HG02610 (cell line): ENCODE measurements around the gene MRC1.

Experiments
- ATAC-seq: cut with Tn5 transposase; IDR thresholded peaks from one replicate; pipeline ENCODE4 v1.9.1; 2021; ENCODE audit warnings: mild to moderate bottlenecking, moderate library complexity; ENCODE audit not compliant: unreplicated experiment

MRC1 gene

GRCh38 chr10:17795083-17795482 lies 14.1 kb upstream of the MRC1 start:
- ATAC-seq: no peak

DNA sequence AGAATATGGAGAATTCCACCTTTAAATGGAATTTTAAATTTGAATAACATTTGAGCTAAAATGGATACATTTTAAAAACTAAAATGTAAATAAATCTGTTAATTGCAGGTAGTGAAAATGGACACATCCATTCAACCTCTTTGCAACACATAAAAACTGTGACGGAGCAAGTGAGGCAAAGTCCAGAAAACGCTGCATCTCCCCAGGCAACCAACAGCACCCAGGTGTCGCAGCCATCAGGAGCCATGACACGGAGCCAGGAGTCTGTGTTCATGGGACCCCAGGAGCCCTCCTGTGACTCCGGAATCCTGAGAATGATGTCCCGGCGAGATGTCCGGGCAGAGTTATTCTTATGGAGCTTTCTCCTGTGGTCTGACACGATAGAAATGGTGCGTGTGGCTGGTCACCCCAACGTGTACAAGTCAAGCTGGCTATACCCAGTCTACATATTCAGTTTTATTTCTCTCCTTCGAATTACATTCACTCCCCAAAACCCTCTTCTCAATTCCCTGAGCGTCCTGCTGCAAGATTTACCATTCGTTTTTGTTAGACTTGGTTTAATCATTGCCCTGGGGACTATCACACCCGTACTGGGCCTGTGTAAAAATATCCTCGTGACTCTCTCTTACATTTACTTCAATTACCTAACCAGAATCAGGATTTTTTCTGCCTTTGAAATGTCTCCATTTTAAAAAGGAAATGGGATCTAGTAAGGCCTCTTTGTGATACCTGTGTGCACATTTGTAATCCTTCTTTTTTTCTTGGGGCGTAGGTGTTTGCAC lies 13.1 kb upstream of the MRC1 start:
- no peak for ATAC-seq

- ATAC-seq: no peak
These were observed 7.6 kb upstream of the MRC1 start for GRCh38 chr10:17801507-17801906.

- ATAC-seq: no peak
These were observed 6.8 kb upstream of the MRC1 start for GRCh38 chr10:17802350-17802749.

DNA sequence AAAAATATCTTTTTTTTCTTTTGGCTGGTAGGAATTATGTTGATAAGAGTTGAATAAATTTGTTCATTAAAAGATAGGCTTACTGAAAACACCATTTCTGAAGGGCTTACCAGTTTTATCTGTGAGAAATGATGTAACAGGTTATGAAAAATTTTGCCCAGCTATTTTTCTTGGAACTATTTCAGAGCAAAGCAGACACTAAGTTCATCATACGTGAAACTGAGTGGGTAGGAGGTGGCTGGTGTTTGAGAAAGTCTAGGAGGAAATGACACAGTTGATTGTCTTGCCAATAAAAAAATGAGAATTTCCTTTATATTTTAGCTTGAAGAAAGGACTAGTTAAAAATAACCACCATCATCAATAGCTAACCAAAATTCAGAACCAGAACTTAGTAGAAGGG lies 6.2 kb upstream of the MRC1 start:
- no peak for ATAC-seq

- ATAC-seq: no peak
These were observed 3.8 kb upstream of the MRC1 start for GRCh38 chr10:17805330-17805729.

DNA sequence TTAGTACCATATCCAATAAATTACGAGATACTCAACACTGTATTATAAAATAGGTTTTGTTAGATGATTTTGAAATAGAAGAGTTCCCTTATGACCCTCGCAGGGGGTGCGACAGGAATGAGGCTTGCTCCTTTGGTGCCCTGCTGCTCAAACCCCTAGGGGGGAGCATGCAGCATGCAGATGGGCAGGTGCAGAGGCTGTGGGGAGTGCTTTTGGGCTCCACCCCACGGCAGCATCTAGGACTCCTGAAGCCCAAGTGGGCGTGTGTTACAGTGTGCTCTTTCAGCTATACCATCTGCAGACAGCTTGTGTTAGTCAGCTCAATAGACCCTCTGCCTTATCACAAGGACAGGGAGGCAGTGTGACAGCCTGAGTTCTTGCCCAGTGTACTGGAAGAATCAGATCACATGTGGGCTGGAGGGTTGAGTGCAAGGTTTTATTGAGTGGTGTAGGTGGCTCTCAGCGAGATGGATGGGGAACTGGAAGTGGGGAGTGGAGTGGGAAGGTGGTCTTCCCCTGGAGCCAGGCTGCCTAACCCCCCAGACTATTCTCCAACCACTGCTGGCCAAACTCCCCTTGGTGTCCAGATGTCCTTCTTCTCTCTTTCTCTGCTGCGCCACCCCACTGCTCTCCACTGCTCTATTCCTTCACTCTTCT lies 3.1 kb upstream of the MRC1 start:
- ATAC-seq: peak; percentile 72

DNA sequence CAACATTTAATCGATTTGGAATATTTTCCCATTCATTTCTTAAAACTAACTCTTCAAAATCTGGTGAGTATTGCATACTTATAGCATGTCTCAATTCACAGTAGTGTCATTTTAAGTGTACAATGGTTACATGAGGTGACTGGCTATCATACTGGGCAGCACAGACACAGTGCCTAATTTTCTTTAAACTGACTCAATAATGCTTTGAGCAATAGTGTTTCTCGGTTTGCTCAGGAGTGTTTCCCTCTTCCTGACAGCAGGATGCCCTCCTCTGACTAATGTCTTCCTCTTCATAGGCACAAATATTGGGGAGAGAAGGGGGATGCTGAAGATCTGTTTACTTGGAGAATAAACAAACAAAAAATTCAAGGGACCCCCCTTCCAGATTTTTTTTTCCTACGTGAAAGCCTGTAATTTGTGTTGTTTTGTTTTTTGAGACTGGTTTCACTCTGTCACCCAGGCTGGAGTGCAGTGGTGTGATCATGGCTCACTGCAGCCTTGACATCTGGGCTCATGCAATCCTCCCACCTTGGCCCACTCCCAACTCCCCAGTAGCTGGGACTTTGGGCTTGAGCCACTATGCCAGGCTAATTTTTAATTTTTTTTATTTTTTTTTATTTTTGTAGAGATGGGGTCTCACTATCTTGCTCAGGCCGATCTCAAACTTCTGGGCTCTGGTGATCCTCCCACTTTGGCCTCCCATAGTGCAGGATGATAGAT lies 2.2 kb downstream of the MRC1 start:
- ATAC-seq: no peak

DNA sequence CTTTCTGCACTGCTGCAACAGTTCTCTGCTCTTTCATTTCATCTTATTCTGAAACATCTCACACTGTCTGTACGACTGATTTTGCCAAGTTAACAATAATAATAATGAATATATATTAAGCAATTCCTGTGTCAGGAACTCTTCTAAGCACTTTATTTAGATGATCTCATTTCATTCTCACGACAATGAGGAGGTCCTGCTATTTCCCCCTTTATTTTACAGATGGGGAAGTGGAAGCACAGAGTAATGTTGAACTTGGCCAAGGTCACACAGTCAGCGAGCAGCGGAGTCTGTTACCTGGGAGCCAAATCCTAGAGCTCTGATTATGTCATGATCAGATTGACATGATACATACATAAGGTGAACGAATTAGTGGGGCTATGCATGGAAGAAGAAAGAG lies 5.8 kb downstream of the MRC1 start:
- no peak for ATAC-seq

DNA sequence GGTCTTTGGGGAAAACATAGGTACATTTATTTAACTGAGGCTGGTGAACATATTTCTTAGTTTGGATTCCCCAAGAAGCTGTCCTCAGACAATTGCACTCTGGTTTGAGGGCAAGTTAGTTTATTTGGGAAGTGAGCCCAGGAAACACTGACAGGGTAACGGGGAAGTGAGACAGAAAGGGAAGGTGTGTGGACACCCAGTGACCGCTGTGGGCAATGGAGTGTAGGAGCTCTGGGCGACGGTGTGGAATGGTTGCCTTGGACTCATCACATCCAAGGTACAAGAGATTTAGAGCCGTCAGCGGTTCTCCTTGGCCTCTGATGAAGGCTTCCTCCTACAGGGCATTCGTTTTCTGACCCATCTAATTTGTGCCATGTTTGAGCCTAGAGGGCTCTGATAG lies 7.1 kb downstream of the MRC1 start:
- no peak for ATAC-seq

DNA sequence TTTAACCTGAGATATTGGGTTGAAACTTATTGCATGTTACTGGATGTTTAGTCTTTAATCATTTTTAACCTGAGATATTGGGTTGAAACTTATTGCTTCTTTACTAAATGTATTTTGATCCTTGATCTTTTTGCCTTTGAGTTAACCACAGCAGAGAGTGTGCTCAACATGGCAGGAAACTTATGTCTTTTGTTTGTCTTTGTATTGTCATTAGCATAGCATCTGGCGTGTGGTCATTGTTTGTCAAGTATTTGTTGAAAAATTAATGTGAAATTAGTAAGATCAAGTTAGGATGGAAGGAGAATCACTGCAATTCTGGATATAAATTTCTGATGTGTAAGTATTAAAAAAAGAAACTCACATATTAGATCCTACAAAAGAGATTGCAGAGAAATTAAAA lies 8.2 kb downstream of the MRC1 start:
- ATAC-seq: no peak

- ATAC-seq: no peak
These were observed 8.6 kb downstream of the MRC1 start for GRCh38 chr10:17817790-17818189.

DNA sequence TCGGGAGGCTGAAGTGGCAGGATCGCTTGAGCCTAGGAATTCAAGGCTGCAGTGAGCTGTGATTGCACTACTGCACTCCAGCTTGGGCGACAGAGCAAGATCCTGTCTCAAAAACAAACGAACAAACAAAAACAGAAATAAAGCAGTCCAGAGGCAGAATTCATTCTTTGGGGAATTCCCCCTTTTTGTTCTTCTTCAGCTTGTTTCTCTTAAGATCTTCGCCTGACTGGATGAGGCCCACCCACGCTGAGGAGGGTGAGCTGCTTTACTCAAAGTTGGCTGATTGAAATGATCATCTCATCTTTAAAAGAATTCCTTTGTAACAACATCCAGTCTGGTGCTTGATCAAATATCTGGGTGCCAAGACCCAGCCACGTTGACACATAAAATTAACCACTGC lies 10.7 kb downstream of the MRC1 start:
- ATAC-seq: no peak

- no peak for ATAC-seq
These were observed 11.8 kb downstream of the MRC1 start for GRCh38 chr10:17820943-17821342.

DNA sequence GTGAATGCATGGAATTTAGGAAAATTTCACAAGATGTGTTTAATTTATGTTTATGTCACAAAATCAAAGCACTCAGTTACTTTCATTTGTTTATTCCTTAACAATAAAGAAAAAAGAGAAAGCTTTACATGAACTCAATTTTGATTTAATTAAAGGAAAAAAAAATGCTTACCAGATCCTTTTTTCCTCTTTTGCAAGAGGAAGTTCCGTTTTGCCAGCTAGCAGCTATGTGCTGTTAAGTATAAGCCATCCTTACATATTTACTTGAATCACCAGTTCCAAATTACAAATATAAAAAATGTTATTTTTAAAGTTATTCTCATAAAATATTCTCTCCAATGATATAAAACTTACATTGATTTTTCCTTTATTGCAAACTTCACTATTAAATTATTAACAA lies 12.7 kb downstream of the MRC1 start:
- ATAC-seq: no peak

DNA sequence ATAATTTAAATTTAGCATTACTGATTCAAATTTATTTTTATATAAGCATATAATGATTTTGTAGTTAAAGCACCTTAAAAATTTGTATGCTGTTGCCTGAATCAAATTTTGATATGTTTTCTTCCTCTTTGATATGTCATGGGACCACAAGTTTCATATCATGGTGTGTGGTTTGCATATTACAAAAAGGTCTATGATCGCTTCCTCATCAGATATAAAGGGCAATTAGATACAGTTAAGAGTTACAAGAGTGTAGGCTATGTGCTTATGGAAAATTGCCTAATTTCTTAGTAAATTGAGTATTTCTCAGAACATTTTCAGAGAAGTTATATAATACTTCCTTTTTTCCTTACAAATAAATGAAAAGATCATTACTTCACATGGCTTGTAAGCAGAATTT lies 22.2 kb downstream of the MRC1 start:
- ATAC-seq: no peak

GRCh38 chr10:17831896-17832295 lies 22.7 kb downstream of the MRC1 start:
- ATAC-seq: no peak

DNA sequence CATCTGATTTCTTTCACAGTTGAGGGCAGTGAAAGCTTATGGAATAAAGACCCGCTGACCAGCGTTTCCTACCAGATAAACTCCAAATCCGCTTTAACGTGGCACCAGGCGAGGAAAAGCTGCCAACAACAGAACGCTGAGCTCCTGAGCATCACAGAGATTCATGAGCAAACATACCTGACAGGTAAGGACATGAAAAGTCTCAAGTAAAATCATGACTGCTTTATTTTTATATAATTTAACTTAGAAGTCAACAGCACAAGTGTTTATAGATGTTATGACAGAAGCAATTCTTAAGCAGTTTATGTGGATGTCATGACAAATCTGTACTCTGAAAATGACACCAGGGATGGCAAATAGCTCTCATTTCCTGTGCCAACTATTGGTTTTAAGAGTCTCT lies 24.5 kb downstream of the MRC1 start:
- ATAC-seq: no peak

DNA sequence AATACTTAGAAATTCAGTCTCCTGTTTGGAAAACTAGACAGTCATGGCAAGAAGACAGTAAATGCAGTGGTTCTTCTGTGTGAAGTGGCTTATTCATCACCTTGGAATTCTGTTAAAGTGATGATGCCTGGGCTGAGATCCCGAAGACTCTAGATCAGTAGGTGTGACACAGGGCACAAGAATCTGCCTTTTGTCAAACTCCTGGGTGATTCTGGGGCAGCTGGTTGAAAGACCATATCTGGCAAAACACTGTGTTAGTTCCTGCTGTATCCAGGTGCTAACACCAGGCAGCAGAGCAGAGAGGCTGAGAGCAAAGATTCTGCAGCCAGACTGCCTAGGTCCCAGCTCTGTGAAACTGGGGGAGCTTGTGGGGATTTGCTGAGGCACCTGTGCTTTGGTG lies 26.5 kb downstream of the MRC1 start:
- no peak for ATAC-seq

GRCh38 chr10:17836942-17837341 lies 27.8 kb downstream of the MRC1 start:
- ATAC-seq: no peak

DNA sequence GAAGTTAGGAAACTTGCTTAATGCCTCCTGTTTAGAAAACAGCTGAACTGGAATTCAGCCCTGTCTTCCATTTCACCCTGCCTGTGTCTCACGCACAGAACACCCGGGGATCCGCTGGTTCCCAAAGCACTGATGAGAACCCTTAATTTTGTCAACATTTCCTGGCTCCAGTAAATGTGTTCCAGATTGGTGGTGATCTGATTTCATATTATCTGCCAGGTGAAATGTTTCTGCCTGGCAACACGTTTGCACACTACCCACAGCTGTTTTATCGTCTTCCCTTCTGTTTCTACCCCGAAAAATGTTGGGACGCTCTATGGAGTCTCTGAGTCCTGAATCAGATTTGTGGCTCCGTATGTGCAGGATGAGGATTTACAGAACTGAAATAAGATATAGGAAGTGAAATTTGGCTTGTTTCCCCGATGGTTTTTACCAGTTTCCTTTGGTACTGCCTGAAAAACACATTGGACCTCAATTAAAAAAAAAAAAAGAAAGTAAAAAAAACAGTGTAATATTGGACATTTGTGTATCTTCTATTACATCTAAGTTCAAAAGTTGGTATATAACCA lies 29.0 kb downstream of the MRC1 start:
- ATAC-seq: no peak

DNA sequence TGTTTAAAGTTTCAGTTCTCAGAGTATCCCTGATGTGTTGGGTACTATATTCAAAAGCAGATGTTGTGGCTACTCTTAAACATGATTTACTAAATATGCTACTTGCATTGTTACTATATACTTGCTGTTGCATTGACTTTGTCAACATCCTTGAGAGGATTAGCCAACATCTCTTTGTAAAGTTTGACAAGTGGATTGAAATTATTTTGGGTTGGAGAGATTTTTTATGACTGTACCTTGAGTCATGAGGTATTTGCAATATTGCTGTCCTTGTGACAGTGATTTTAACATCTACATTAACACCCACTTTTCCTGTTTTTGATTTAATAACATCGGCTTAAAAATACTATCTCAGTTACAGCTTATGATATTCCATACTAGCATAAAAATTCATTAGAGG lies 31.9 kb downstream of the MRC1 start:
- no peak for ATAC-seq
